Measurements from ENCODE around the gene CABCOCO1. TPM values are rescaled to one million over a fixed set of nuclear protein-coding genes. Genes with fewer than 3 reads are reported as not detected.

CABCOCO1 gene
- total RNA-seq, 2 donors from 2014 or later, result not detected

- Histone ChIP-seq H3K4me3 (no peak overlapping the region), H3K27me3 (no peaks in the 10 kb centered on the region), H3K36me3 (replicated peaks in 1 of 2; ENCODE audit: insufficient read depth in 1 of 2, low read depth in 2 of 2) (no peaks in the 10 kb centered on the region), H3K27ac (no peak overlapping the region), H3K9me3 (no peaks in the 10 kb centered on the region), H3K4me1 (peaks cover 4% of the 10 kb centered on the region)
- intact Hi-C loops (cut with DNase I), result no loop called here
- ATAC-seq, result no peak
- DNase-seq, result no peak
- no peak for TF ChIP-seq POLR2A (IDR thresholded peaks at IDR 0.05)
- 77 to 83% methylated on average over 3 of the region's 3 CpGs for WGBS, 2 donors
These were observed 132.8 kb downstream of the CABCOCO1 start for GRCh38 chr10:61795551-61795950.

- no peak for ATAC-seq
- TF ChIP-seq CTCF (IDR thresholded peaks at IDR 0.05) (no peak), POLR2A (IDR thresholded peaks at IDR 0.05) (no peak)
- Histone ChIP-seq H3K4me3 (no peak overlapping the region), H3K4me1 (no peaks in the 10 kb centered on the region), H3K9me3 (no peaks in the 10 kb centered on the region), H3K27me3 (no peaks in the 10 kb centered on the region), H3K27ac (no peak overlapping the region), H3K36me3 (replicated peaks in 1 of 2; ENCODE audit: insufficient read depth in 1 of 2, low read depth in 2 of 2) (no peaks in the 10 kb centered on the region)
- no peak for DNase-seq
- intact Hi-C loops (cut with DNase I), result no loop called here
- 86 to 89% methylated on average over 1 of the region's 1 CpG for WGBS, 2 donors
These were observed 134.1 kb downstream of the CABCOCO1 start for GRCh38 chr10:61796785-61797184.

GRCh38 chr10:61797304-61798153 lies 134.8 kb downstream of the CABCOCO1 start:
- Histone ChIP-seq H3K4me1 (no peaks in the 10 kb centered on the region), H3K36me3 (replicated peaks in 1 of 2; ENCODE audit: insufficient read depth in 1 of 2, low read depth in 2 of 2) (no peaks in the 10 kb centered on the region), H3K4me3 (no peak overlapping the region), H3K27ac (no peak overlapping the region), H3K9me3 (no peaks in the 10 kb centered on the region), H3K27me3 (no peaks in the 10 kb centered on the region)
- WGBS, 2 donors, result 83 to 88% methylated on average over 17 of the region's 17 CpGs
- TF ChIP-seq CTCF (IDR thresholded peaks at IDR 0.05), result no peak
- no peak for TF ChIP-seq POLR2A (IDR thresholded peaks at IDR 0.05)
- ATAC-seq (no peak), DNase-seq (no peak)
- intact Hi-C loops (cut with DNase I), result no loop called here

GRCh38 chr10:61798713-61799112 lies 136.0 kb downstream of the CABCOCO1 start:
- Histone ChIP-seq H3K36me3 (replicated peaks in 1 of 2; ENCODE audit: insufficient read depth in 1 of 2, low read depth in 2 of 2) (no peaks in the 10 kb centered on the region), H3K4me1 (no peaks in the 10 kb centered on the region), H3K4me3 (no peak overlapping the region), H3K27ac (no peak overlapping the region), H3K27me3 (no peaks in the 10 kb centered on the region), H3K9me3 (no peaks in the 10 kb centered on the region)
- intact Hi-C loops (cut with DNase I), result no loop called here
- DNase-seq (no peak), ATAC-seq (no peak)
- TF ChIP-seq CTCF (IDR thresholded peaks at IDR 0.05) (no peak), POLR2A (IDR thresholded peaks at IDR 0.05) (no peak)

GRCh38 chr10:61801484-61801883 lies 138.8 kb downstream of the CABCOCO1 start:
- H3K4me1 ChIP-seq, result no peaks in the 10 kb centered on the region
- no peak overlapping the region for H3K27ac ChIP-seq
- H3K36me3 ChIP-seq (replicated peaks in 1 of 2; ENCODE audit: insufficient read depth in 1 of 2, low read depth in 2 of 2), result no peaks in the 10 kb centered on the region
- no peak for TF ChIP-seq POLR2A (IDR thresholded peaks at IDR 0.05)
- TF ChIP-seq CTCF (IDR thresholded peaks at IDR 0.05), result no peak
- ATAC-seq (no peak), DNase-seq (no peak)
- H3K9me3 ChIP-seq, result no peaks in the 10 kb centered on the region
- 79 to 83% methylated on average over 5 of the region's 5 CpGs for WGBS, 2 donors
- intact Hi-C loops (cut with DNase I), result no loop called here
- no peak overlapping the region for H3K4me3 ChIP-seq
- no peaks in the 10 kb centered on the region for H3K27me3 ChIP-seq

All from body of pancreas (tissue), 4 donors.